NCI-H510A treated with DMSO at 0.1 percent for 48 hours (cell line): ENCODE data around the gene UBE2L3.
"Not testable (repeated sequence)": the region's sequence is repeated elsewhere in the genome, so short reads cannot be mapped to it uniquely, and the experiment has no call there.

Experiments used
- DNase-seq: peaks from one replicate; lab custom pipeline; 2025; lab: John Stamatoyannopoulos, UW

The UBE2L3 gene

DNA sequence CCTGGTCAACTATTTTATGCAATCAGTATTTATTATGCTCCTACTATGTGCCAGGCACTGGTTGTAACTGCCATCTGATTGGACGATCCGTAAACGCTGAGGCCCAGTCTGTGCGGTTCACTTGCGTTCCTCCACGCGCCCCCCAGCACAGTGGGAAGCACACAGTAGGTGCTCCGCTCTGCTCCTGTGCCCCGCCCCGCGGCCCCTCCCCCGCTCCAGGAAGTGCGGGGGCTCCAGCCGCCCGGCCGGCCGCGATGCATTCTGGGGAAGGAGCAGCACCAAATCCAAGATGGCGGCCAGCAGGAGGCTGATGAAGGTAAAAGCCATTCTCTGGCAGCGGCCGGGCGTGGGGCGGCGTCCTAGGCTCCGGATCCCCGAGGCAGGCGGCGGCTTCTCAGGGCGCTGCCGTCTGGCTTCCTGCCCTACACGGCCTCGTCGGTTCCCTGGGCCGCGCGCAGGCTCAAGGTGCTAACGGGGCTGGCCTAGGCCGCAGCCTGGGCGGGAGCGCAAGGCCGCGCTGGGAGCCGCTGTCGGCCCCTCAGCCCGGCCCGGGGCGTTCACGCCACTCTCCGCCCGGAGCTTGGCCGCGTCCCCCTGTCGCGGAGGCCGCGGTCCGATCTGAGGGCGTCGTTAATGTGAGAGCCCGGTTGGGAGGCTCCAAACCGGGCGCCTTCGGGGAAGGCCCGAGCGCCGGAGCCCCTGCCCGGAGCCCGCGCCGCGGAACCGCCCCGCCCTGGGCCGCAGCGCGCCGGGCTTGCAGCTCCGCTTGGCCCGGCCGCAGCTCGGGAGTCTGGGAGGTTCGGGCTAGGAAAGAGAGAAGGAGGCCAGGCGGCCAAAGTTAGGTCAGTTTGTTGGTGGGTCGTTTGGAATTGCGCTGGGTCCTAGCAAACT is at the start of gene UBE2L3:
Gene UBE2L3, plus strand, starts transcription at position 259 of the 891 bp plus-strand sequence. Its CDS starts 31 bp downstream, at position 290.
- peak; percentile 46 for DNase-seq

DNA sequence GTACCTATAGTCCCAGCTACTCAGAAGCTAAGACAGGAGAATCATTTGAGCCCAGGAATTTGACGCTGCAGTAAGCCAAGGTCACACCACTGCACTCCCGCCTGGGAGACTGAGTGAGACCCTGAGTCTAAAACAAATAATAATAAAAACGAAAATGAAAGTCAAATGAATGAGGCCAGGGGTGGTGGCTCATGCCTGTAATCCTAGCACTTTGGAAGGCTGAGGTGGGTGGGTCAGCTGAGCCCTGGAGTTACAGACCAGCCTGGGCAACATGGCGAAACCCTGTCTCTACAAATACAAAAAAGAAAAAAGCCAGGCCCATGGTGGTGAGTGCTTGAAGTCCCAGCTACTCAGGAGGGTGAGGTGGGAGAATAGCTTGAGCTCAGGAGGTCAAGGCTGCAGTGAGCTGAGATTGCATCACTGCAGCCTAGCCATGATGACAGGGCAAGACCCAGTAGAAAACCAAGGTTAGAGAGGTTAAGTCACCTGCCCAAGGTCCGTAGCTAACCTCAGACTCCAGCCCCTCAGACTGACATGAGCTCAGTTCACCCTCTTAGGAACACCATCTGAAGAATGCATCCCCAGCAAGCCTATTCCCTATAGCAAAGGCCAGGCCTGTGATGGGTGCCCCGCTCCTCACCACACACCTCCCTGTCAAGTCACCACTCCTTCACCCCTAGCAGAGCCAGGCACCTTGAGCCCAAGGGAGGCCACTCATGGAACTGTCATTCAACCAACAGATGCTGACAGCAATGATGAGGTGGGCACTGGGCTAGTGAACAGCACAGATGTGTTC is 40.6 kb upstream of the UBE2L3 start:
- not testable (repeated sequence) for DNase-seq

DNA sequence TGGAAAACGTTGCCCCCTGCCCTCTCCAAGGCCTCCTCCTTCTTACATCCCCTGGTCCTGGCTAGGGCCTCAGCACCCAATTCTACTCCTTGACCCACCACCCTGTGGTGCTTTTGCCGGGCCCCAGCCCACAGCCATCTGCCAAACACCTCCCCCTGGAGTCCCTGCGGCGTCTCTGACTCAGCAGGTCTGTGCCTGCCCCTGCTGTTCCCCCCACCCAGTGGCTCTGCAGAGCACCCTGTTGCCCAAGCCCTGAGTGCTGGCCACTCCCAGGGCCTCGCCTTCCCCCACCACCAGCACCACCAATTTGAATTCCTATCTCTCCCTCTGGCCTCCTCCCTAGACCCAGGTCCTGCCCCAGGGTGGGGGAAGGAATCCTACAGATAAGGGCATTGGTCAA is 36.0 kb upstream of the UBE2L3 start:
- not testable (repeated sequence) for DNase-seq

DNA sequence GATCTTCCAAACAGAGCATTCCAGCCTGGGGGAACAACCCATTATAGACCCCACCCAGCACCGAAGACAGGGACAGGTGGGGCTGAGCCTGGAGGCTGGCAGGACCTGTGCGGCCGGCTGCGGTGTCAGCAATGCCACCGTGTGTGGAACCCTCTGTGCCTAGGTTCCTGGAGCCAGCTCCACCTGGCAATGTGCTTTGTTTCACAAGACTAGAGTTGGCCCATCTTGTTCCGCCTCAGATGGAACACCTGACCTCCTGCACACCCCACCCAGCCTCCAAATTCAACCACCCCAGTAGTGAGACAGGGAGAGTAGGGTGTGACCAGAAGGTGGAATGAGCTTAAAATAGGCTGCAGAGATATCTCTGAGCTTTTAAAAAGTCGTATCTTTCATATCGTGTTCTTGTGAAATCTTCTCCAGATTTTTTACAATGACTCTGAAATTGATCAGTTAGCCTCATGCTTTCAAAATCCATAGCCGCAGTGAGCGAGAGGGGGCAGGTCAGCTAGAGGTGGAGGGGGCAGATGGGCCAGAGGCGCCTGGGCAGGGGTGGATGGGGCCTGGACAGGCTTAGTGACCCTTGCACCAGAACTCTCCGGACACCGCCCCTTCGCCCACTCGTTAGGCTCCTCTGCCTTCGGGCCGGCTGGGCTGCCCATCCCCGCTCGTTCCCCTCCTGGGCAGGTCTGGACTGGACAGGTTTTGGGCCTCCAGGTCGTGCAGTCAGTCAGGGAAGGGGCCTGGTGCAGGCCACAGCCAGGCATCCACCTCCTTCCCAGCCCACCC is 34.5 kb upstream of the UBE2L3 start:
- not testable (repeated sequence) for DNase-seq

DNA sequence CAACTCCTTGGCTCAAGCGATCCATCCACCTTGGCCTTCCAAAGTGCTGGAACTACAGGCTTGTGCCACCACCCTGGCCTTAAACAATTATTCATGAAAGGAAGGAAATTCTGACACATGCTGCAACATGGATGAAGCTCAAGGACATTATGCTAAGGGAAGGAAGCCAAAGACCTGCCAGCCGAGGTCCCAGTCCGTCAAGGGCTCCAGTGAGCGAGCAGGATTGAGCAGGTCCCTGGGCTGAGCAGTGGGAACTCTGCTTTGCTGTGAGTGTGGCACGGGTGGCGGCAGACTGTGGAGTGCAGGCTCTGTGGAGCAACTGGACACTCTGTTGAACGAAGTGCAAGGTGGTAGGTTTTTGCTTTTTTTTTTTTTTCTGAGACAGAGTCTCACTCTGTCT is 27.7 kb upstream of the UBE2L3 start:
- DNase-seq: not testable (repeated sequence)

DNA sequence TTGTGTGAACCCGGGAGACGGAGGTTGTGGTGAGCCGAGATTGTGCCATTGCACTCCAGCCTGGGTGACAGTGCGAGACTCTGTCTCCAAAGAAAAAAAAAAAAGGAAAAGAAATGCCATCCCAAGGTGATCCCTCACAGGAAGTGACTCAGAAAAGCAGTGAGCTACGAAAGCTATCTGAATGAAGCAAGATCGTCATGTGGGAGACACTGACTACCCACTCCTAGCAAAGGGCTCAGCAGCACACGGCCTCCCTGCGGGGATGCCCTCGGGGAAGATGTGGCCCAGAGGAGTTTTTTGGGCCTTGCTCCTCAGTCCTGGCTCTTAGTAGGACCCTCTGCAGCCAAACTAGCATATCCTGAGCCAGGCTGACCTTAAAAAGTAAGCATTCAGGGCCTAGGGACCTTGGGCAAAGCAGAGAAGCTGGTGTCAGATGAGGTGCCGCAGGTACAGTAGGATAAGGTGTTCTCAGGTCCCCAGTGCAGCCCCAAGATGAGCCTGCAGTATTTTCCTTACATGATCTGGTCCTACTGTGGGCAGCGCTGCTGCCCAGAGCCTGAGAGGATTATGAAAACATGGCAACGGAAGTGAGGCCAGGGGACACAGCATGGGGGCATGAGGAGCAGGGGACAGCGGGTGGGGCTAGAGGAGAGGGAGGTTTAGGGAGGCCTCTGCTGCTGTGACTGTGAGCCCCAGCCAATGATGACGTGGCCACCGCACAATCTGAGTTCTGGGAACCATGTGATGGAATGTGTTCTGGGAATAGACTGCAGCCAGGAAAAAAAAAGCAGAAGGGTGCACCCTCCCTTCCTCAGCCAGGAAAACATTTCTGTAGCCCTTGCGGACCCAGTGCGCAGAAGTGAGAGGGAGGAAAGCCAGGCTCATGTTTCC is 22.8 kb upstream of the UBE2L3 start:
- not testable (repeated sequence) for DNase-seq

DNA sequence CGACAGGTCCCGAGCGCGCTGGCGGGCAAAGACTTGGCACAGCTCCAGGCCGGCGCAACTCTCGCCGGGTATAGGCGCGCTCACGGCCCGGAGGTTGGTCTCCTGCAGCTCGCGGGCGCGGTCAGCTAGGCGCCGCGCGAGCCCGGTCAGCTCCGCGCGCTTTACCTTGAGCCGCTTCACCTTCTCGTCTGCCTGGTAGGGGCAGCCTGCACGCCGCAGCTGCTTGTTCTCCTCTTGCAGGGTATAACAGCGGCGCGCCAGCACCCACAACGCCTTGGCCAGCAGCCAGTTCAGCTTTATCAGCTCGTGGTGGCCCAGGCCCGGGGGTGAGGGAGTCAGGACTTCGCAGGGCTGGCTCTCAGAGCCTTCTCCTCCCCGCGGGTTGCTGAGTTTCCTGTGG is 18.0 kb upstream of the UBE2L3 start:
- not testable (repeated sequence) for DNase-seq

DNA sequence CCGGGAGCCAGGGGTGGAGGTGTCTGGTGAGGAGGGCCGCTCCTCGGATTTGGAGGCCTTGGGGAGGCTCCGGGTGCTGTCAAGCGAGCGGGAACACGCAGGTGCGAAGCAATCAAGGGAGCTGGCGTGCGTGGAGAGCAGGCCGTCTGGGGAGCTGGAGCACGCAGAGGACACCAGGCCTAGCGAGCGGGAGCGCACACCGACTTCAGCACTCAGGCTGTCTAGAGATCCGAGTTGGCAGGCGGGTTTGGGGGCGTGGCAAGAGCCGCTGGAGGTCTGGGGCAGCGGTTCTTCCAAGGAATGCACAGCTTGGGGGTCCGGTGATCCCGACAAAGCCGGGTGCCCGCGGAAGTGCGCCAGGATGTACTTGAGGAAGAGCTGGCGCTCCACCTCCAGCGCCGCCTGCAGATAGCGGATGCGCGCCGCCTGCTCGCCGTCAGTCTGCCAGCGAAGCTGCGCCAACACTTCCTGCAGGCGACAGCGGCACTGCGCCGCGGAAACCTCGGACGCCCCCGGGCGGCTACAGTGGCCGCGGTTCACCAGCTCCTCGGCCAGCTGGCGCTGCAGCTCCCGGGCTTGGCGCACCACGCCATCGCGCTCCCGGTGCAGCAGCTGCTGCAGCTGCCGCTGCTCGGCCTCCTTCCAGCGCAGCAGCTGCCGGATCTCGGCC is 17.4 kb upstream of the UBE2L3 start:
- DNase-seq: not testable (repeated sequence)

DNA sequence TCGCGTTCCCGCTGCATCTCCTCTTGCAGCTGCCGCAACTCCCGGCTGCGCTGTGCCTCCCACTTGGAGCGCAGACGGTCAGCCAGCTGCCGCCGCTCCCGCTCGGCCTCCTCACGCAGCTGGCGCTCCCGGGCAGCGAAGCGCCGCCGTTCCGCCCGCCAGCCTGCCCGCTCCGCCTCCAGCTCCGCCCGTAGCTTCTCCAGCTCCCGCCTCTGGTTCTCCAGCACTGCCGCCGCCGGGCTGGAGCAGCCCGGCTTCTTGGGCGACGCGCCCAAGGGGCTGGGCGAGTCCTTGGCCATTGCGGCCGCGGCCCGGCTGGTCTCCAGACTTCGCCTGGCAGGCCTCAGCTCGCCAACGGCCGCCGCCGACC is 16.9 kb upstream of the UBE2L3 start:
- DNase-seq: not testable (repeated sequence)

DNA sequence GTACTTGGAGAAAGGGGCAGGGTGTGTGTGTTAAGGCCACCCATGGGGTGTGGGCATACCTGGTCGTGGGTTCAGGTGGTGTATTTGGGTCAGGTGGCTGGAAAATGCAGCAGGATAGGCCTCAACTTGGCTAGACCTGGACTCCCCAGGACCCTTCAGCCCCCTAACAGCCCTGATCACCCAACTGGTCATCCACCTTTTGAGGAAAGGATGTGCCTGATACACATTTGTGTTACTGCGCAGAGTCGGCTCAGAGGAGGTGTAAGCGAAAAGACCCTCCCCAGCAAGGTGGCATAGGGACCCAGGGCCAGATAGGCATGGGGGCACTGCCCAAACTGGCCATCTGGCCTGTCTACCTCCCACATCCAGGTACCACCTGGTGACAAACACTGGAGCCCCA is 16.2 kb upstream of the UBE2L3 start, which contains the start of gene RIMBP3C:
Gene RIMBP3C, minus strand, starts transcription at position 101 of the 400 bp plus-strand sequence. CDS start 485 bp downstream, outside the sequence.
- not testable (repeated sequence) for DNase-seq

DNA sequence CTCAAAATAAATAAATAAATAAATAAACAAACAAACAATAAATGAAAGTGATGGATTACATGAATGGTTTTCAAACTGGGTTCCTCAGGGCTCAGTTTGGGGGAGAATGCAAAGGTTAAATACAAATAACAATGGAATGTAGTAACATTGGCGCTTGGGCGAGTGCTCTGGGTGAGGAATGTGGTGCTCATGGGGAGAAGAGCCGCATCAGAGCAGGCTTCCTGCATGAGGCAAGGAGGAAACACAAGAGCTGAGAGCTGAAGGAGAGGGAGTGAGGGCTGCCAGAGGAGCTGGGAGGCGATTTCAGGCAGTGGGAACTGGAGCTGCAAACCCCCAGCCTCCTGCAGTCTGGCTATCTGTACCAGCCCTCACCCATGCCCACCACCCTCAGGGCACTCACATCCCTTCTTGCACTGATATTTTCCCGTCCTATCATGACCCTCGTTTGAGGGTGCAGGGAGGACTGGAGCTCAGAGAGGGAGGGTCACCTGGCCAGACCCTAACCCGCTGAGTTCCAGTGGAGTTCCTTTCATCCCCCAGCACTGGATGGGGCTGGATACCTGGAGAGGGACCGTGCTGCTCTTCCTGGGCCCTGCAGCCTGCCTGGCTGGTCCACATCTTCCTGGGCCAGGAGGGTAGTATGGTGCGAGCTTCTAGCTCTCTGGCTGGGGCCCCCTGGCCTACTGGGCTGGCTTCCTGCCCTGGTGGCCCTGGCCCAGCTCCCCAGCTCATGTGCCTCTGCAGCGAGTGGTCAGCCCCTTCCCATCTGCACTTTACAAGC is 8.0 kb upstream of the UBE2L3 start:
- not testable (repeated sequence) for DNase-seq

DNA sequence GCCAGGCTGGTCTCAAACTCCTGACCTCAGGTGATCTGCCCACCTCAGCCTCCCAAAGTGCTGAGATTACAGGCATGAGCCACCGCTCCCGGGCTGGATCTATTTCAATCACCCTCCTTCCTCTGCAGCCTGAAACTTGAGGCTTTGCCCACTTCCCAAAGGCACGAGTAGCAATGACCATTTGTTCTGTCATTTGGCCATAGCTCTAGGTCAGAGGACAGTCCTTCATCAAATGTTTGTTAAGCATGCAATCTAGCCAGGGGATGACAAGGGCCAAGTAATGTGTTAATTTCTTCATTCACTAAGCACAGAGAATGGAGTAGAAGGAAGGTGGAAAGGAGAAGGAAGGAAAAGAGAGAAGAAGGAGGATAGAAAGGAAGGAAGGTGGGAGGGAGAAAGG is 6.9 kb upstream of the UBE2L3 start:
- DNase-seq: not testable (repeated sequence)

DNA sequence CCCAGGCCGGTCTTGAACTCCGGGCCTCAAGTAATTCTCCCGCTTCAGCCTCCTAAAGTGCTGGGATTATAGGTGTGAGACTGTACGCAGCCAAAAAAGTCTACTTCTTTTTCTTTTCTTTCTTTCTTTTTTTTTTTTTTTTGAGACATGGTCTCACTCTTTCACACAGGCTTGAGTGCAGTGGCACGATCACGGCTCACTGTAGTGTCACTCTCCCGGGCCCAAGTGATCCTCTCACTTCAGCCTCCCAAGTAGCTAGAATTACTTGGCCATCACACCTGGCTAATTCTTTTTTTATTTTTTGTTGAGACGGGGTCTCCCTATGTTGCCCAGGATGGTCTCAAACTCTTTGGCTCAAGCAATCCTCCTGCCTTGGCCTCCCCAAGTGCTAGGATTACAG is 3.6 kb upstream of the UBE2L3 start:
- no peak for DNase-seq

DNA sequence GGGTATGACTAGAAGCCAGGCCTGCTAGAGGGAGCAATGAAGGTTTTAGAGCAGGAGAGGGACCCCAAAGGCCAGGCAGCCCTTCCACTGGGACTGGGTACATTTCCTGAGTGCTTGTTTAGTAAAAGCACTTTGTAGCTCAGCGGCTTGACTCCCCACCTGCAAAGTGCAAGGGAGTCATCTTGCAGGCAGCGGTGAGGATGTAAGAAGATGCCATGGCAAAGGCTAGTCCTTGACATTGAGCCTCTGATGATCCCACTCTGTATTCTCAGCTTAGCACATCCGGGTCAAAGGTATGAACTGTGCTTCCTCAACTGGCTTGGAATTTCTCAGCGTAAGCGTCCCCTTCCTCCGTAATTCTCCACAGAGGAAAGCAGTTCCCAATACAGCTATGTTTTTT is 3.1 kb upstream of the UBE2L3 start:
- no peak for DNase-seq

DNA sequence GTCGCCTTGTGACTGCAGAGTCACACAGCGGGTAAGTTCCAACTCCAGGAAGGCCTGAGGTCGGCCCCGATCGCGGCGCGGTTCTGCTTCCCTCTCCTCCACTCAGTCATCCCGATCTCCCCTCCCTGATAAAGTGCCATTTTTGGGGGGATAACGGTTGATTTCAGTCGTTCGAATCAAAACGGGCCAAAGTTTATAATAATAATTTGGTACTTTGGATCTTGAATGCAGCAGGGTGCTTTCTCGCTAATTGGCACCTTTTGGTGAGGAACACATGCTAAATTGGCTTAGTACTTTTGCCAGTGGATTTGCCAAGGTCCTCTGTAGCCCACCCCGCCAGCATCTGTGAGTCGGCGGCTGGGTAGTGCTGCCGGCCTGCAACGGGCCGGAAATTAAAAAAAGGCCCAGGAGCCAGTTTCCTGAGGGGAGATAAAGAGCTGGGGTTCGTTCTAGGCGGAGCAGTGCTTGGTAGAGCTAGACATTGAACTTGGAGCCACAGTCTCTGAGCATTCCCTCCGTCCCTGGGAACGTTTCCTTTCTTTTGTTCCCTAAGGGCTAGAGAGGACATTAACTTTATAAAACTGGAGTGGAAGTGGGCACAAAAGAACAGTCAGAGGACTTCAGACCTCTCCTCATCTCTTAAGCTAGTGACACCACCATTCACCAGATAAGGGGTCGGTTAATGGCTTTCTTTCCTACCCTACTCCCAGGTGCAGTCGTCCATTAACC is 997 bp downstream of the UBE2L3 start:
- DNase-seq: no peak

DNA sequence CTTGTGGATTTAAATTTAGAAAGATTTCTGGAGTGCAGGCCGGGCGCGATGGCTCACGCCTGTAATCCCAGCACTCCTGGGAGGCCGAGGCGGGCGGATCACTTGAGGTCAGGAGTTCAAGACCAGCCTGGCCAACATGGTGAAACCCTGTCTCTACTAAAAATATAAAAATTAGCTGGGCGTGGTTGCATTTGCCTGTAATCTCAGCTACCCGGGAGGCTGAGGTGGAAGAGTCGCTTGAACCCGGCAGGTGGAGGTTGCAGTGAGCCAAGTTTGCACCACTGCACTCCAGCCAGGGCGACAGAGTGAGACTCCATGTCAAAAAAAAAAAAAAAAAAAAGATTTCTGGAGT is 1.5 kb downstream of the UBE2L3 start:
- DNase-seq: not testable (repeated sequence)

DNA sequence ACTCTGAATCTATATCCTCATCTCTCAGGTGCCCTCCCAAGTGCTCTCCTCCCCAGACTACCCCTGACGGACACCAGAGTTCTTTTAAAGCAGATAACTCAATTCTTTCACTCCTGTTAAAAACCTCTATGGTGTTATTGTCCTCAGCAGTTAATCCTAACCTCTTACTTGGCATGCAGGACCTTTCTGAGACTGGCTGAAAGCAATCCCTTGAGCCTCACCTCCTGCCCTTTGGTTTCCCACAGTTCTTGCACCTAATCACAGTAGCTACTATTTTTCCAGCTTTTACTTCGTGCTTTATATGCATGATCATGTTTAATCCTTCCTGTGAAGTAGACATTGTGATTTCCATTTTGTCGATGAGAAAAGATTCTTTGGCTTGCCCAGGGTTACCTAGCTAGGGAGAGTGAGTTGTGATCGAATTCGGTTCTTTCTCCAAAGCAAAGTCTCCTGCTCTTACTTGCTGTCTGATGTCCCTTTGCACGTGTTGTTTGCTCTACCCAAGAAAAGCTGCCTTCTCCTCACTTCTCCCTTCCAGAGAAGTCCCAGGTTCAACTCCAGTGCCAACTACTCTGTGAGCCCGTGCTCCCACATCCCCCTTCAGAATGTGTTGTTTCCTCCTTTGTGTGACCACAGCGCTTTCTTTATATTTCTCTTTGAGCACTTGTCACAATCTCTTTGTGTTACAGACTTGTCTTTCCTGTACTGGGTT is 2.1 kb downstream of the UBE2L3 start:
- DNase-seq: no peak

DNA sequence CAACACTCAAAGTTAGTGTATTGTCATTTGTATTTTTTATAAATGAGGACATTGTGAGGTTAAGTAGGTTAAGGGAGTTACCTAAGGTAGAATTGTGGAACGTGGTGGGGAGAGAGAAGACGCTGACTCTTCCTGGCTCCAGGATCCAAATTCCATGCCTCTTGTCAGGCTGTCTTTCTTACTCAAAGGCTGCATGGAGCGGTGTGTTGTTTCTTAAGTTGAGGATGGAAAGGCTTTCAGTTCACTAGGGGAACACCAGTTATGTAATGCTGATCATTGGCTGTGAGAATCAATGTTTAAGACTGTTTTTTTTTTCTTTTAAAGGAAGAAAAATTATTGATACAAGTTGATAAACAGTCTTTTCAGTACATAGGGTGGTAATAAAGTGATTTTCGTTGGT is 2.9 kb downstream of the UBE2L3 start:
- no peak for DNase-seq
